Left hindlimb (tissue), 1 donor: ENCODE measurements around the gene ZSCAN21.

Source experiments
- DNase-seq: peaks from one replicate; pipeline ENCODE4 v3.0.0-alpha.2; 2018

Gene ZSCAN21

GRCh38 chr7:100101016-100101862 lies 51.7 kb downstream of the ZSCAN21 start, which contains the start of the genes AP4M1 and MCM7:
AP4M1 (plus strand) TSS chr7:100101643; CDS start chr7:100101715, 72 bp downstream.
MCM7 (minus strand) TSS chr7:100101397; CDS start chr7:100101294, 103 bp downstream.
- peak; percentile 99 for DNase-seq

- no peak for DNase-seq
These were observed 53.6 kb downstream of the ZSCAN21 start for GRCh38 chr7:100102950-100103840.

GRCh38 chr7:100105534-100105933 lies 56.0 kb downstream of the ZSCAN21 start:
- DNase-seq: no peak

DNA sequence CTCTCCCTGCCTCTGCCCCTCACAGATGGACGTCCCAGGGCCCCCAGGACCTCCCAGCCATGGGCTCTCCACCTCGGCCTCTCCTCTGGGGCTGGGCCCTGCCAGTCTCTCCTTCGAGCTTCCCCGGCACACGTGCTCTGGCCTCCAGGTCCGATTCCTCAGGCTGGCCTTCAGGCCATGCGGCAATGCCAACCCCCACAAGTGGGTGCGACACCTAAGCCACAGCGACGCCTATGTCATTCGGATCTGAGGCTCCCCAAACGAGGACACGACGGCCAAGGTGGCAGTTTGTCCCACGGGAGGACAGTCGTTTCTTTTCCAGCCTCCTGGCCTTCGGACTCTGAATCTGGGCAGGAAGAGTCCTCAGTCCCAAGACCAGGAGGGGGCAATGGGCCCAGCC lies 57.1 kb downstream of the ZSCAN21 start:
- no peak for DNase-seq

- no peak for DNase-seq
These were observed 57.7 kb downstream of the ZSCAN21 start for GRCh38 chr7:100107125-100107737.

GRCh38 chr7:100107890-100108289 lies 58.3 kb downstream of the ZSCAN21 start:
- DNase-seq: no peak

DNA sequence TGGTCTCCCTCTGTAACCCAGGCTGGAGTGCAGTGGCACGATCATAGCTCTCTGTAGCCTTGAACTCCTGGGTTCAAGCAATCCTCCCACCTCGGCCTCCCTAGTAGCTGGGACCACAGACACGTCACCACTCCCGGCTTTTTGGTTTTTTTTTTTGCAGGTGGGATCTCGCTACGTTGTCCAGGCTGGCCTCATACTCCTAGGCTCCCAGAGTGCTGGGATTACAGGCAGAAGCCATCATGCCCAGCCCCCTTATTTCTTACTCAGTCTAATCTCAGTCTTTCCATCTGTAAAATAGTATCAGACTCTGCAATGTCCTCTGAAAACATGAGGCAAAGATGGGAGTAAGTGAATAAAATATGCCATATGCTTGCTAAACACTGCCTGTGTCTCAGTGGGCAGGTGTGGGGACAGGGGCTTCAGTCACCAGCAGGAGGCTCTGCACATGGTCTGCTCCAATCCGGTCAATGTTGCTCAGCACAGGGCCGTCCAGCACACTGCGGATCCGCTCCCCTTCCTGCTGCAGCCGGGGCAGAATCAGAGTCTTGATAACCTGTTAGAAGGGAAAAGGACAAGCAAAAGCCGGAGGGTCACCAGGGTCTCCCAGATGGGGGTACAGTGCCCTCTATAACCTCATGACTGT lies 60.1 kb downstream of the ZSCAN21 start:
- no peak for DNase-seq

- no peak for DNase-seq
These were observed 61.6 kb downstream of the ZSCAN21 start for GRCh38 chr7:100111156-100111555.

DNA sequence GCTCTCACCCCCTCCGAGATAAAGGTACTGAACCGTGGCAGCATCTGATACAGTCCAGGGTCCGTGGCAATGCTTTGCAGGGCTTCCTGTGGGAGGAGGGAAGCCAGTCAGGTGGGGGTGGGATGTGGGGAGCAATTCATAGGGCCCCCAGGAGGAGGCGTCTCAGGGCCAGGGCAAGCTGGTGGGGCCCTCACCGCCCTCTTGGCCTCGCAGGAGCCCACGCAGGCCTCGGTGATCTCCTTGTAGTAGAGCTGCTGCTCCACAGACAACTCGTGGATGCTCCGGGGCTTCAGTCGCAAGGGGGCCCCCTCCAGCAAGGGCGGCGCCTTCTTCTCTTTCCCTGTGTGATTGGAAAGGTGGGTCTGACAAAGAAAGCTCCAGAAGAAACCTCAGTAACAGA lies 62.3 kb downstream of the ZSCAN21 start:
- DNase-seq: no peak
